Activated CD8-positive, alpha-beta memory T cell treated with anti-CD3 and anti-CD28 coated beads, Interleukin-2, amount 50 U/mL, for 24 hours (primary cell): ENCODE results near the gene UNC13B.

ENCODE experiments used
- DNase-seq: peaks from one replicate; pipeline ENCODE4 v3.0.0-alpha.2; 2020; ENCODE audit errors: extremely low read depth

The UNC13B gene

DNA sequence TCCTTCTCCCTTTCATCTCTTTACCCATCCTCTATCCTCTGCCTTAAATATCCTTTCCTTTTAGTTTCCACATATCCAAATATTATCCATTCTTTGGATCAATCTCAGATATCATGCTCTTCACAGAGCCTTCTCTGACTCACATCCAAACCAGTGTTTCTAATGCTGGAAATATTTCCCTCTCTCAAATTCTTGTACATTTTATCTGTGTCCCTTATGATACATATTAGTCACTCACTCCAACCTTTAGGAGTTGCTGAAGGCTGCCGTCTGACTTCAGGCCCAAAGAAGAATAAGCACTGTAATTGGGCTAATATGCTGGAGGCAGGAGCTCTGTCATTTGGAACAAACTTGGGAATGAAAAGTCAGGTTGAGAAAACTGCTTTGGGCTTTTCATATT lies 171.7 kb downstream of the UNC13B start:
- DNase-seq: no peak

DNA sequence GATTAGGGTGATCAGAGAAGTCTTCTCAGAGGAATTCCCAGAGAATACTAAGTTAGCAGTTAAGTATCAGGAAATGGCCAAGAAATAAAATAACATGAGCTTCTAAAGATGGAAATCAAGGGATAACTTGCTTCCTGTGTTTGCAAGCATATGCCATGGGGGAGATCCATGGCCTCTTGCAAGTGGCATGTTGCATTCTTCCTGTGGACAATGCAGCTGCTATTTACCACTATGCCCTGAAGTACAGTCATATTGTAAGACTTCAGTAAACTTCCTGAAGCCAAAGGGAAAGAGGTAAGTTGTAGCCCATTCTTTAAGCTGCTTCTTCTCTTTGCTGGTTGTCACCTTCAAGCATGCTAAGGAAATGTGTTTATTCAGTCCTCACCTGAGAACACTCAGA lies 173.4 kb downstream of the UNC13B start:
- DNase-seq: no peak

DNA sequence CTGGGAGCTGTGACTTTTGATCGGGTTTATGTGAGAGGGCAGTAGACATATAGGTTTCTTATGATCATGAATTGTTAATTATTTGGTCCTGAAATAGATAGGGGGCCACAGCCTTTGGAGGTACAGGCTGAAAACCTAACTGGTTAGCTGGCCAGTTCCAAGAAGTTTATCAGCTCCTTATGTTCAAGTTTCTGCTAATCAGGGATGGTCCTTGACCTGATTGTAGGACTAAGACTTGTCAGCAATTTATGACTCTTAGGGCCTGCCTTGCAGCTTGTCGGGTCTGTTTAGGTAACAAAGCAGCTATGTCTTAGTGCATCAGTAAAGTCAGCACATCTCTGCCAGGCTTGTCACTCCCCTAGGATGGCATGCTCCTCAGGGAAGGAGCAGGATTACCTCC lies 176.3 kb downstream of the UNC13B start:
- DNase-seq: no peak

DNA sequence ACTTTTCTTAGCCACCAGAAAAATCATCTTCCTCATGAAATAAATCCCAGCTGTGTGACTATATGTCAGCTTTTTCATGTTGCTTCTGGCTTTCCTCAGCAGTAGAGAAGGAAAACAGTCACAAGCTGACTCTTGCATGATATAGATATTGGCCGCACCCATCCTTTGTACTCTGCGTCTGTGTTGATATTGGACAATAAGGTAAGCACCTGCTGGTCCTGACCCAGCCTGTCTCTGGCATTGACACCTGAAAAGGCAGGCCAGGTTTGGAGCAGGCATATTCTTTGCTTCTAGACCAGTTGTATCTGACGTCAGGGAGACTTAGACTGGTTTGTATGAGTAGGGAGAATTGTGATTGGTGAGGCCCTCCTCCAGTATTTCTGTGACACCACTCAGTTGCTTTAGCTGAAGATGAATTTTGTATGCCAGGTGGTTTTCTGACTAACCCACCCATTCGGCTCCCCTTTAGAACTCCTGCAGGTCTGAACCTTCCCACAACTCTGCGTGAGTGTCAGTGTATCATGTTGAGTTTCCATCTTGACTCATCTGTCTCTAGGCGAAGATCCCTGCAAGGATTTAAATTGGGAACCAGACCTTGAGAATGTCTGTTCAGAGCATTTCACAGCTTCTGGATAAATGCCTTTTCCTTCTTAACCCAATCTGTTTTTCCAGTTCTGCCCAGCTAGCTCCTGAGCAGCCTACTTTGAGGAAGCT lies 176.9 kb downstream of the UNC13B start:
- DNase-seq: no peak

DNA sequence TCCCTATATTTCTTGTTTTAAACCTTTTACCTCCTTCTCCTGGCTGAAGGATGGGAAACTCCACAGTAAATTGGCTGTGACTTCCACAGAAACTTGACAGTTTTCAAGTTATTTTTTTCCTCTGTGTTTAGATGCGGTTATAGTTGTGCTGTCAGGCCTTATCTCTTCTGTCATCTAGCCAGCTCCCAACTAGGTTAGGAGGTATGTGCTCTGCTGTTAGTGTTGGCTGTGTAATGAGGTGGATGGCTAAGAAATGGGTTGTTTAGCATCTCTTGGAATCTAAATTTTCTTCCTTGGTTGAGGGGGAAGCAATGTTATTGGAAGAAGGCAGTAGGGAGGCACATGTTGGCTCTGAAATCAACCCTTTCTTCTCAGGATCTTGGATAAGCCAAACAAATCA lies 178.2 kb downstream of the UNC13B start:
- no peak for DNase-seq

DNA sequence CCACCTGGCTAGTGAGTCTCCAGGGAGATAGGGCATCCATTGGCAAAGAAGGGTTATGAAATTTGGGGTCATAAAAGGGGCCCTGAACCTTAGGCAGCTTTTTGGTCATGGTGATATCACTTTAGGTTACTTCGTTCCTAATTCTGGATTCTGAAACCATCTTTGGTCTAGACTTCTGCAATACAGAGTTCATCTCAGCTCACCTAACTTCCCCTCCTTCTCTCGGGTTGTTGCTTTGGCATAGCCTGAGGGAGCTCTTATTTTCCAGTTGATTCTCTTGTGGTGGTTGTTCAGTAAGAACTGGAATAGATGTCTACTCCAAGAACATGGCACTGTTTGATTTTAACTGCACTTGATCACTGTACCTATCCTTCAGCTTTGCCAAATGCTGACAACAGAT lies 179.2 kb downstream of the UNC13B start:
- DNase-seq: no peak

DNA sequence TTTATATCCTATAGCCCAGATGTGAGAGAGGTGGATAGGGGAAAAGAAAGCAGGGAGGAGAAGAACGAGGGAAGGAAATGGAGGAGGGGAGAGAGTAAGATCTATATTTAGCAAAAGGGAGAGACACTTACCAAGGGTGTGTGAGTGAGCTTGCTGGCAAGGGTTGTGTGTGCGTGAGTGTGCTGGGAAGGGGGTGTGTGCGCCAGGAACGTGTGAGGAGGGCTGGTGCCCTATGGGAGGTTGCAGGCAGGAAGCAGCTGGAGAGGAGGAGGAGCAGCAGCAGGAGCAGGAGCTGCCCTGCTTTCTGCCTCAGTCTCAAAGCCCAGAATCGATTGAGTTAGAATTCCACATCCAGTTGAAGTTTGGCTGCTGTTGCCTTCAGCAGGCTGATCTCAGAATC lies 179.8 kb downstream of the UNC13B start:
- no peak for DNase-seq

DNA sequence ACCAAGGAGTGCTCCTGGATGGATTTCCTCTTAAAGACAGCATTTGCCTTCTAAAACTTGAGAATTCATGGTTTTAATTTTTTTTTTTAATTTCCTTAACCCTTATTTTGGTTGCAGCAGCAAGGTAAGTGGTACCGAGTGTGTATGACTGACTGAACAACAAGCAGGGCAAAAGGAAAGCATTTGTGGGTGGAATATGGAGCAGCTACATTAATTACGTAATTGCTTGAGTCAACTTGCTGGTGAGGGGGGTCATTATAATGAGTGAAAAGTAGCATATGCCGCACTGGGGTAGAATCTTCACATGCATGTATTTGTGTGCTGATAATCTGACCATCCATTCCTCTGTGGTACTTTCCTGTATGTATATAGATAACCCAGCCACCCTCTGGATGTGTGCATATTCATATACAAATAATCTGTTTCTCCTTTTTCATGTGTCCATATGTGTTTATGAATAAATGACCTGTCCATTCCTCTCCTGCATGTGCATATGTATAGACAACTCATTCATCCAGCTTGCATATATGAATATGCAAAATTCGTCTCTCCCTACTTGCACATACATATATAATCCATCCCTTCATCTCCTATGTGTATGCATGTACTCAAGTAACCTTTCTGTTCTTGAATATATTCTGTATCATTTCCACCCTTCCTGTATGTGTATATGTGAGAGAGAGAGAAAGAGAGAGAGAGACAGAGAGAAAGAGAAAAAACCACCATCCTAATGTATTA lies 180.6 kb downstream of the UNC13B start:
- DNase-seq: no peak

DNA sequence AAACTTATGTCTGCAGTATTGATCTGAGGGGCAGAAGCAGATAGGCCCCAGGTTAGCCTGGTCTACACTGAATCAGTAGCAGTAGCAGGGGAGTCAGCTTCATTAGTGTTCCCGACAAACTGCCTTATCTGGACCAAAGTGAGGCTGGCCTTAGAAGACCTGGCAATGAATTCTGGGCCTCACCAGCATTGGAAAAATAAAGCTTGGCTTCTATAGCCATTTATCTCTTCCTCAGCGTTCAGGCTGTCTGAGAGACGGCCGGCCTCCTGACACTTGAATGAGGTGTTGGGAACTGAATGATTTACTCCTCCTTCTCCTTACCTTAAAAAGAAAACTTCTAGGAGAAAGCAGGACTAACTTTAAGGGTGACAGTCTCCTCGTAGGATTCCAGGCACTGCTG lies 186.3 kb downstream of the UNC13B start:
- DNase-seq: no peak

DNA sequence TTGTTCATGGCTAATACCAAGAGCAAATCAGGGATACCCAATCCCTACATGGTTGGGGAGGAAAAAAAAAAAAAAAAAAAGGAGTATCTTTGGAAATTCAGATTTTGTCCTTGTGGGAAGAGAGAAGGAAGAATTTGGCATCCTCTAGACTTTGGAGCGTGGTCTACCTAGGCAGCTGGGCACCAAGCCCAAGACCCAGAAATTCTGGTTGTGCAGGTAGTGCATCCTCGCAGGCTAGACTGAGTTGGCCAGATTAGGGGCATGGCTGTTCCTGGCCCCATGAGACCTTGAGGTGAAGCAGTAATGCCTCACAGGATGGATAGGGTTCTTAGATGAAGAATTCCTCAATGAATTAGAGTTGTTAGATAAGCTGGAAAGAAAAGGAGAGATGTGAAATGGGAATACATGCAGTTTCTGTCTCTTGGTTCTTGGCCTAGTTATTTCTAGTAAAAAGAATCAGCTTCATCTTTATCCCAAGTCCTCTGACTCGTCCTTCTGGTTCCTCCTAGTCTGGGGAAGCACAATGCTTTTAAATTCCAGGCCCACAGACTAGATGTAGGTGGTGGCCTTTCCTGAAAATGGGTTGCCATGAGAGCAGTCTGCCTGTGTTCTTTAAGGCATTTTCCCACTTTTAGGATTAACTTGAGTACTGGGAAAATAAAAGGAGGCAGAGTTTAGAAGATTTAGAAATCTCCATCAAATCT lies 187.6 kb downstream of the UNC13B start:
- DNase-seq: no peak

DNA sequence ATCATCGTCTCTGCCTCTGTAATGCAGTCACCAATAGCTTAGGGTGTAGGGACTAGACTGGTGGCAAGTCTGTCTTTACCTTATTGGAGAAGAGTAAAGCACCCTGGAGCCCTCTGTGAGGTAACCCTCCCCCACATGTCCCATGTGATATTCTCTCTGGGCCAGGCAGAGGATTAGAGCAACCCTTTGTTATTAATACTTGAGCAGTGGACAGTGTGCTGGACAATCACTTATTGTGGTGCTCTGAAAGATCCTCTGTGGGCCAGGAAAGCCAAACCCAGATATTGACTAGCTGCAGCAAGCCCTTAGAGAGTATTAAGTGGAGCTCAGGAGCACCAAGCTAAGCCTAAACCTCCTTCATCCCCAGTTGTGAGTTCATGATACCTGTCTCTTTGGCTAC lies 188.4 kb downstream of the UNC13B start:
- no peak for DNase-seq

DNA sequence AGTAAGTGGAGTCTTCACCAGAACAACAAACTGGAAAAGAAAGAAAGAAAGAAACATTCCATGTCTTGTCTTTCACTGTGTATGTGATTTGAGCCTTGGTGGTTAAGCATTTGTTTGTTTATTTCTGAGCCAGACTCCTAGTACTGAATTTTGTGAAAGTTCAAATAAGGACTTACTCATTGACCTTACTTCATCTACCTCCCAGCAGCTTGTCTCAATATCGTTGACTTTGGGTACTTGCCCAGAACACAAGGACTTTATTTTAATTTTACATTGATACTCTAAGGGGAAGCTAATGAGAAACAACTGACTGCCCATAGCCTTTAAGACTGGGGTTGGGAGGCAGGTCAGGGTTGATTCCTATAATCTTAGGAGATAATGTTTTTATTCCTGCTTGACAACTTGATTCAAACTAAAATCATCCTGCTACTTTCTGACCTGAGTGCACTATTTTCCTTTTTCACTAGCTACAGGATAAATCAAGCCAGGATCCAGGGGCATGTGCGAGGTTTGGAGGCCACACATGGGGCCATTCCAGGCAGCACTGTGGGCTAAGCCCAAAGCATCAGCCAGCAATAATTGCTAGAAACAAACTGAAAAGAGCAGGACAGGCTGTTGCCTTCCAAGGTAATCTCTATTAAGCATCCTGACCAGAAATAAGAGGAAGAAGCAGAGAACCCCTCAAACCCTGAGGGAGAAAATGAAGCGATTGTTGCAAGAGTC lies 189.2 kb downstream of the UNC13B start:
- no peak for DNase-seq

DNA sequence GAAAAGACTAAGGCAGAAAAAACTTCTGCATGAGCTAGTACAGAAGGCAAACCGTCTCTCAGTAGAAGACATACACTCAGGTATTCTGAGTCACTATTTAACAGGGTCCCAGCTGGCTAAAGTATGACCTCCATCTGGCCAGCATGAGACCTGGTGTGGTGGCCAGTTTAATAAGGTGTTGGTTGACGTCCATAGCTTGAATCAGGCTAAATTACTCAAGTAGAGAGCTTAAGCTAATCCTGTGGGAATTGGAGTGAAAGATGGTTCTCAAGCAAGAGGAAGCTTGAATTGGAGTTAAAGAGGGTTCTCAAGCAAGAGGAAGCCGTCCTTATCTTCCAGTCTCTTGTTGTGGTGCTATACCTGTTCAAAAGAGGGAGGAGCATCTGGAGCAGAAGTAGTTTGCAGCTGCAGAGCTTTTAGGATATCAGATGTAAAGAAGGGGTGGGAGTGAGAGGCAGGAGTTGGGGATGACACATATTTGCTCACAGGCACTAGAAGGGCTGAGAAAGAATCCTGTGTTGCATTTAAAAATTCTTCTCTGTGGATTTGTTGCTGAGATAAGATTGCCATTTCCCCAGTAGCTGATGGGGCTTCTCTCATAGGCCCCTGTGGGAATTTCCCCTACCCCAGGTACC lies 192.0 kb downstream of the UNC13B start:
- DNase-seq: no peak

DNA sequence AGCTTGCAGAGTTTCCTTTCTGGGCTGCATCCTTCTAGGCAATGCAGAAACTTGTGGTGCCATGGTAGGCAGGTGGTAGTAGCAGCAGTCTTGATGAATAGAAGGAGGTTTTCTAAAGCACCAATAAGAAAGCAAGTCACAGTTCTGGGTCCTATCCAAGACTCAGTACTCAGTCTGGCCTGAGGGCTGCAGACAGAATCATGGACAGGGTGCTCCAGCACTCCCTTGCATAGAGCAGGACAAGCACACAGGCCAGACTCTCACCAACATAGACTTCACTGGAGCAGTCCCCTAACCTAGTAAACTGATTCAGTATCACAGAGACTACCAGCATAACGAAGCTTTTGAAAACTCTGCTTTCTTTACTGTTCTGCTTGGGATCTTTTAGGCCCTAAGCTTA lies 194.1 kb downstream of the UNC13B start:
- DNase-seq: no peak

DNA sequence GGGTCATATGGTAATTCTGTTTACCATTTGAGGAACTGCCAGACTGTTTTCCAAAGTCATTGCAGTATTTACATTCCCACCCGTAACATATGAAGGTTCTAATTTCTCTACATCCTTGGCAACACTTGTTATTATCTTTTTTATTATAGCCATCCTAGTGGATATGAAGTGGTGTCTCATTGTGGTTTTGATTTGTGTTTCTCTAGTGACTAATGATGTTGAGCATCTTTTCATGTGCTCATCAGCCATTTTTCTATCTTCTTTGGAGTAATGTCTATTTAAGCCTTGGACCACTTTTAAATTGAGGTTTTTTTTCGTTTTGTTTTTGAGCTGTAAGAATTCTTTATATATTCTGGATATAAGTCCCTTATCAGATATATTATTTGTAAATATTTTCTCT lies 195.3 kb downstream of the UNC13B start:
- no peak for DNase-seq

DNA sequence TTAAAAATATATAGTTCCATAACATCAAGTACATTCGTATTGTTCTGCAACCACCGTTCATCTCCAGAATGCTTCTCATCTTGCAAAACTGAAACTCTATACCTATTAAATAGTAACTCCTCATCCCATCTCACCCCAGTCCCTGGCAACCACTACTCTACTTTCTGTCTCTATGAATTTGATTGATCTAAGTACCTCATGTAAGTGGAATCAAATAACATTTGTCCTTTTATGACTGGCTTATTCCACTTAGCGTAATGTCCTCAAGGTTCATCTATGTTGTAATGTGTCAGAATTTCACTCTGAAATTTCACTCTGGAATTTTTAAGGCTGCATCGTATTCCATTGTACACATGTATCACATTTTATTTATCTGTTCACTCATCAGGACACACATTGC lies 196.0 kb downstream of the UNC13B start:
- no peak for DNase-seq

DNA sequence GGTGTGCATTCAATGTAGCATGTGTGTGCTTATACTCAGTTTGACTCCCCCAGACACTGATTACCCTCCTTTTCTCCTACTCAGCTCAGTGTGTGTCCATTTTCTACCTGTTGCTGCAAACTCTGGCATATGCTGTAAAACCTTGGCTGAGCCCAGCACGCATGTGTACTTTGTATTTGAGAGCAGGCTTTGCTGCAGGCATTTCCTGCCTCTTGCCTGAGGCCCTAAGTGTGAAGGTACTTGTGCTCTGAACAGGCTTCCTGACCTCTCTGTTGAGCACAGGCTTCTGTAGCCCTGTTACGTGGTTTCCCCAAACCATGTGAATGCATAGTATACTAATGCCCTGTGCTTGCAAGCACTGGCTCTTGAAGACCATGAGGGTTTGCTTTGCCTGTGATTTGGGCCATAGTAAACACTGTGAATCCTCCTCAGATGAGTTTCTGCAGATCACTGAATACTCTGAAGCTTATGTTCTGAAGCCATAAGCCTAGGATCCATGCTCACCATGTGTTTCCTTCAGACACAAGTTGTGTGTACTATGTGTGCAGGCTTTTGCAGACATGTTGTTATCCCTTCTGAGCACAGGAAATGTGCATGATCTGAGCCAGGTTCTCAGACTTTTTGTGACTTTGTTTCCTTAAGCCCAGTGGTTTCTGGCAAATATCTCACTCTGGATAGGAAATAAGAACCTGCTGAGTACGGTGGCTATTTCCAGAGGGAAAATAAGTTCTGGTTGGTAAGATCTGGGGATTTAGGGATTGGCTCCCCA lies 203.2 kb downstream of the UNC13B start:
- DNase-seq: no peak

DNA sequence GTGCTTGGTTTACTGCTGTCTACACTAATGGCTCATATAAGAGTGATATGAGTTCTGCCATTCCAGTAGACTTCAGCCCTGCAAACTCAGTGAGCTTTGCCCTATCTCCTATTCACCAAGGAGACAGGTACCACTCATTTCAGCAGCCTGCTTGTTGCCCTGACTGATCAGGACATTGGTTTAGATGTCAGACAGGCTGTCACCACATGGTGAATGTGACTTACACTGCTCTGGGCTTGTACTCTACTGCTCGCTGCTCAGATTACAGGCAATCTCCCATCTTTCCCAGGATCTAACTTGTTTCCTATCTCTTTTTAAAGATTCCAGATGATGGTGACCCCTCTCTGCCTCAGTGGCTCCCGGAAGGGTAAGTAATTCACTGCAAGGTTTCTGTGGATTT lies 204.8 kb downstream of the UNC13B start:
- DNase-seq: no peak

DNA sequence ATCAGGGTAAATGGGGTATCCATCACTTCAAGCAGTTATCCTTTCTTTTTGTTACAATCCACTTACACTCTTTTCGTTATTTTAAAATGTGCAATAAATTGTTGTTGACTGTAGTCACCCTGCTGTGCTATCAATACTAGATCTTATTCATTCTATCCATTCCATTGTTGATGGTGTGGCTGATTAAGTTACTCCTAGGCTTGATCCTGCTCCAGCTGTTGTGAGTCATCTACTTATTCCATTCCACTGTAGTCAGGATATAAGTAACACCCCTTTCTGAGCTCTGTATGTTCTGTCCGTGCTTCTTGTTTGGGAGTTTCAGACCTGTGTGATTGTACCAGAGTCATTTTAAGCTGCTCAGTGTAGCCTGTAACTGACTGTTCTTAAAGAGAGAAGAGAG lies 205.6 kb downstream of the UNC13B start:
- DNase-seq: no peak

DNA sequence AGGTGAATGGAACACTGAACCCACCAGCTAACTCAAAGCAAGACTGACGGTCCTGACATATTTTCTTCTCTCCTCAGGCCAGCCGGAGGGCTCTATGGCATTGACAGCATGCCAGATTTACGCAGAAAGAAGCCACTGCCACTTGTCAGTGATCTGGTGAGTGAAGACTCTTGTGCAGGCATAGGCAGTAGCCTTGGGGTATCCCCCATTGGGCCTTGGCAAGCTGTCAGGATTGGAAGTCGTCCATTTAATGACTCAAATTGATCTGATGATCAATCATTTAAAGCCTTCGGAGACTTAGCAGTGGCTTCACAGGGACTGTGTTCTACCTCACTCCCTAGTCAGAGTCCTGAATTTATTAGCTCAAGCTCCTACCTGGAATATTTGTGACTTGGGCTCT lies 208.4 kb downstream of the UNC13B start:
- no peak for DNase-seq

DNA sequence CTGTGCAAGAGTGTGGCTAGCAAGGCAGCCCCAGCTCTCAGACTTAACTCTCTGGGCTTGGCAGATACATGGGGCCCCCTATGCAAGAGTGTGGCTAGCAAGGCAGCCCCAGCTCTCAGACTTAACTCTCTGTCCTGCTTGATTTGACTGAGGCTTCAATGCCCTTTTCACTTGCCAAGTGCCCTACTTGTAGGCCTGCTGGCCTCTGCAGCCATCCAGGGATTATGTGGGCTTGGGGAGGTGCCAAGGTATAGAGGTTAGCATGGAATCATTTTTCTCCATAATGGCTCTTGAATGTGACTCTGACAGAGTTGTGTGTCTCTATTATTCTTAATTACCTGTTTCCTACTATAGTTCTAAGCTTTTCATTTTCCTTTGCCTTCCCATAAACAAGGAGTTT lies 212.6 kb downstream of the UNC13B start:
- no peak for DNase-seq
